Tibial nerve (tissue), 4 donors: ENCODE measurements around the gene ZDHHC8. TPM values are rescaled to one million over a fixed set of nuclear protein-coding genes. Genes with fewer than 3 reads are reported as not detected.

Source experiments
- DNase-seq, 2 donors: peaks; one replicate each; pipeline ENCODE4 v3.0.0-alpha.2; 2019; ENCODE audit warnings: low spot score in 2 of 2
- H3K27ac ChIP-seq, 4 donors: fragments of 200-600 bp; sonication (generic) in 3 of 4; one replicate each; pipeline ENCODE4 v1.5.1; 2017 to 2019; ENCODE audit warnings: mild to moderate bottlenecking in 1 of 4
- H3K27me3 ChIP-seq, 2 donors: fragments of 200-600 bp; sonication (generic) in 1 of 2; one replicate each; pipeline versions ENCODE4 v1.5.1 to v1.6.0; 2017 to 2019
- H3K36me3 ChIP-seq, 3 donors: fragments of 200-600 bp; sonication (generic); one replicate each; pipeline ENCODE4 v1.5.1; 2018 to 2019
- H3K4me1 ChIP-seq, 4 donors: fragments of 200-600 bp; sonication (generic) in 3 of 4; one replicate each; pipeline ENCODE4 v1.5.1; 2017 to 2019
- H3K4me3 ChIP-seq, 4 donors: fragments of 200-600 bp; sonication (generic) in 3 of 4; one replicate each; pipeline ENCODE4 v1.5.1; 2017 to 2019; ENCODE audit warnings: mild to moderate bottlenecking in 1 of 4, moderate library complexity in 1 of 4
- H3K9me3 ChIP-seq, 4 donors: fragments of 200-600 bp; sonication (generic) in 3 of 4; one replicate each; pipeline ENCODE4 v1.5.1; 2017 to 2019
- CTCF ChIP-seq, 5 experiments: fragments of 200-600 bp in 3 of 5; fragments of 450-650 bp in 2 of 5; sonication (generic) in 3 of 5; IDR thresholded peaks; one replicate each; pipeline ENCODE4 v1.5.1; 2016 to 2019; ENCODE audit warnings: antibody characterized with exemption in 5 of 5, mild to moderate bottlenecking in 3 of 5, moderate library complexity in 2 of 5
- EP300 ChIP-seq, 2 donors: sonication (generic); formaldehyde crosslinking; IDR thresholded peaks; one replicate each; pipeline ENCODE4 v1.6.1; 2017; ENCODE audit warnings: antibody characterized with exemption in 2 of 2, mild to moderate bottlenecking in 1 of 2
- POLR2A ChIP-seq, 2 donors: fragments of 450-650 bp; IDR thresholded peaks; one replicate each; pipeline ENCODE4 v1.6.1; 2017; ENCODE audit warnings: antibody characterized with exemption in 2 of 2, mild to moderate bottlenecking in 2 of 2, moderate library complexity in 2 of 2
- WGBS, 2 donors: methylation state at CpG; one replicate each; pipeline ENCODE4 v1.1.5; 2018; 5-methylcytosine and 5-hydroxymethylcytosine counted together
- total RNA-seq, 4 donors: library from RNA; depleted of rRNA; stranded (reverse); fragments of >200 nt; gene quantifications; one replicate each; pipeline ENCODE4 v1.1.0, GENCODE V29; 2016

The ZDHHC8 gene
- total RNA-seq, 4 donors from 2014 or later: 40.6 to 53.7 (median 47.4) TPM

DNA sequence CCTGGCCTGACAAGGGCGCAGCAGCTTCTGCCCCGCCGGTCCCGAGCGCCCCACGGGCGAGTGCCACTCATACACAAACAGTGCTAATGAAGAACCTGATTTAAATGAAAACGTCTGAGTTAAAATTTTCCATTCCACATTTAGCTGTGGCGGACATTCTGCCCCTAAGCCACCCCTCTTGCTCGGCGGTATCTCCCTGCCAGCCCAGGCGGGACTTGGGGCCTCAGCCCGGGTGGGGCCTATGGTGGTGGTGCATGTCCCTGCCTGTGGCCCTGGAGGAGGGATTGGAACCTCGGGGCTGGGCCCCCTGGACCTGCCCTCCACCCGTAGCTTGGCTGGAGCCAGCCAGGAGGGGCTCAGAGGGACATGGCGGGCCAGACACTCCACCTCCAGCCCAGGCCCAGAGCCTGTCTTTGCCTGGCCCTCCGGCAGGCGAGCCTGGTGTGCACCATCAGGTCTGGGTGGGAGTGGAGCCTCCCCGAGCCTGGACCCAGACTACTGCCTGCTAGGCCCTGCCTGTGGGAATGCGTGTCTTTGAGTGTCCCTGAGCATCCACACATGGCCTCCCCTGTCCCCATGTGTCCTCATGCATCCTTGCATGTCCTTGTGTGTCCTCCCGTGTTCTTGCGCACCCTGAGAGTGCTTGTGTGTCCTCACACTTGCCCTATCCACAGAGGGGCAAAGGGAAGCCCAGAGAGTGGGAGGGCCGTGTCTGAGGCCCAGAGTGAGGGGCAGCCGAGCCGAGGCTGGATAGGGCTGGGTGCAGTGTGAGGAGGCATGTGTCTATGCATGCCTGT lies 4.4 kb downstream of the ZDHHC8 start:
- no peak overlapping the region for H3K4me3 ChIP-seq
- peaks cover 0 to 82% (median 56%) of the 10 kb centered on the region in 4 donors for H3K4me1 ChIP-seq
- no peak for TF ChIP-seq CTCF (IDR thresholded peaks at IDR 0.05)
- TF ChIP-seq POLR2A (IDR thresholded peaks at IDR 0.05): no peak
- TF ChIP-seq EP300 (IDR thresholded peaks at IDR 0.05): no peak
- DNase-seq: no peak
- H3K27me3 ChIP-seq: no peaks in the 10 kb centered on the region
- WGBS, 2 donors: 76 to 78% methylated on average over 22 of the region's 25 CpGs
- no peaks in the 10 kb centered on the region for H3K9me3 ChIP-seq
- peak overlapping the region in 3 of 4 donors; percentile 31 to 94 (median 85) for H3K27ac ChIP-seq
- peaks cover 0 to 22% (median 0%) of the 10 kb centered on the region in 3 donors for H3K36me3 ChIP-seq

DNA sequence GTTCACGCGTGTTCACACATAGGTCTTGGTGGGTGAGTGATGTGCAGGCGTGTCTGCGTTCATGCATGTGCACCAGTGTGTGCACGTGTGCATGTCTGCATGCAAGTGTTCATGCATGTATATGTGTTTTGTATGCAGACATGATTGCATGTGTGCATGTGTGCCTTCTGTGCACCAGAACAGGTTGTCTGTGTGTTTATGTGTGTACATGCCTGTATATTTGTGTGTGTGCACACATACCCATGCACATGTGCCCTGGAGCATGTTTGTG lies 4.9 kb downstream of the ZDHHC8 start:
- H3K27ac ChIP-seq: peak overlapping the region in 3 of 4 donors; percentile 46 to 94 (median 85)
- H3K36me3 ChIP-seq: peaks cover 0 to 28% (median 0%) of the 10 kb centered on the region in 3 donors
- peaks cover 0 to 82% (median 56%) of the 10 kb centered on the region in 4 donors for H3K4me1 ChIP-seq
- TF ChIP-seq CTCF (IDR thresholded peaks at IDR 0.05): no peak
- no peak for TF ChIP-seq POLR2A (IDR thresholded peaks at IDR 0.05)
- no peak for TF ChIP-seq EP300 (IDR thresholded peaks at IDR 0.05)
- no peaks in the 10 kb centered on the region for H3K27me3 ChIP-seq
- DNase-seq: no peak
- WGBS, 2 donors: 88 to 98% methylated on average over 5 of the region's 5 CpGs
- H3K4me3 ChIP-seq: no peak overlapping the region
- no peaks in the 10 kb centered on the region for H3K9me3 ChIP-seq

GRCh38 chr22:20137113-20137512 lies 5.5 kb downstream of the ZDHHC8 start:
- peaks cover 0 to 33% (median 0%) of the 10 kb centered on the region in 3 donors for H3K36me3 ChIP-seq
- H3K9me3 ChIP-seq: no peaks in the 10 kb centered on the region
- WGBS, 2 donors: 78 to 82% methylated on average over 7 to 10 of the region's 13 CpGs
- H3K27ac ChIP-seq: peak overlapping the region; percentile 46 to 94 (median 69)
- no peaks in the 10 kb centered on the region for H3K27me3 ChIP-seq
- no peak overlapping the region for H3K4me3 ChIP-seq
- DNase-seq: no peak
- peaks cover 0 to 82% (median 56%) of the 10 kb centered on the region in 4 donors for H3K4me1 ChIP-seq
- TF ChIP-seq CTCF (IDR thresholded peaks at IDR 0.05) (no peak), EP300 (IDR thresholded peaks at IDR 0.05) (no peak), POLR2A (IDR thresholded peaks at IDR 0.05) (no peak)

DNA sequence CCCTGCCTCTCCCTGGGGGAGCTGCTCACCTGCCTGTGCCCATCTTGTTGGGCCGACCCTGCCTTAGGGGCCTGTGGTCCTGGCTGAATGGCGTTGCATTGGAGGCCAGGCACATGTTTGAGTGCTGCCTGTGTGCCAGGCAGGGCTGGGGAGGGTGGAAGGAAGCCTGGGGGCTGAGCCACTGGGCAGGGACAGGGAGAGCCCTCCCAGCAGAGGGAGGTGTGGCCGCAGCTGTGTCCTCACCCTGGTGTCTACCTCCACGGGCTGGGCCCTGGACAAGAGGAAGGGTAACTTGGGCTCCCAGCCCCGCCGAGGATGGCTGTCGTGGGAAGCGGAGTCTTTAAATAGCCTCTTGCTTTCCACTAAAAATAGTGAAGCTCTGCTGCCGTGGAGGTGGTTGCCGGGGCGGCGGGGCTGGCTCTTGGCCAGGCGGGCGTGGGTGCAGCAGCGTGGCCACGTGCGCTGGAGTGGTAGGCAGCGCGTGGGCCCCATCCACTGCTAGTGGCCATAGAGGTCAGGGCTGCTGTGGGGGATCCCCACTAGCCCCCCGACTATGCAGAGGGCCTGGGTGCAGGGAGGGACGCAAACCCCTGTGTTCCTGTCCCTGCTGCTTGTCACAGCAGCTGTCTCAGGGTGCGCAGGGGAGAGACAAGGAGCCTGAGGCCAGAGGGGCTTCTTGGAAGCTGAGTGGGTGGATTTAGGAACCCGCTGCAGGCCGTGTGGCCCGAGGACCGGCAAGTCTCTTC lies 6.2 kb downstream of the ZDHHC8 start:
- H3K9me3 ChIP-seq: no peaks in the 10 kb centered on the region
- peaks cover 0 to 41% (median 0%) of the 10 kb centered on the region in 3 donors for H3K36me3 ChIP-seq
- TF ChIP-seq POLR2A (IDR thresholded peaks at IDR 0.05): no peak
- TF ChIP-seq EP300 (IDR thresholded peaks at IDR 0.05): peak in 1 of 2 donors; percentile 22
- peak overlapping the region; percentile 46 to 94 (median 69) for H3K27ac ChIP-seq
- DNase-seq: no peak
- H3K4me3 ChIP-seq: no peak overlapping the region
- no peaks in the 10 kb centered on the region for H3K27me3 ChIP-seq
- H3K4me1 ChIP-seq: peaks cover 0 to 76% (median 49%) of the 10 kb centered on the region in 4 donors
- WGBS, 2 donors: 28 to 33% methylated on average over 21 to 26 of the region's 26 CpGs

DNA sequence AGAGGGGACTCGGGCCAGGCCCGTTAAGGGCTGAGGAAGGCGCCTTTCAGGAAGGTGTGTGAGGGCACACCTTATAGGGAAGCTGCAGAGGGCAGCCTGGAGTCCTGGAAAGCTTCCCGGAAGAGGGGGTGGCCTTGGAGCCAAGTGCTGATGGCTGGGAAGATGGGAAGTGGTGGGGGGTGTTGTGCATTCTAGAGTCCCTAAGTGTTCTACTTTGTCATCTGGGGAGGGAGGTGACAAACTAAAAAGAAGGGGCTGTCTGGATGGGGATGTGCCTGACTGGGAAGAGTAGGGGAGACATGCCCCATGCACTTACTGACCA lies 6.8 kb downstream of the ZDHHC8 start:
- Histone ChIP-seq H3K4me1 (peaks cover 0 to 71% (median 46%) of the 10 kb centered on the region in 4 donors), H3K27ac (peak overlapping the region; percentile 14 to 94 (median 54)), H3K27me3 (no peaks in the 10 kb centered on the region), H3K36me3 (peaks cover 0 to 46% (median 0%) of the 10 kb centered on the region in 3 donors), H3K4me3 (no peak overlapping the region), H3K9me3 (no peaks in the 10 kb centered on the region)
- WGBS, 2 donors: 41 to 50% methylated on average over 4 of the region's 4 CpGs
- no peak for TF ChIP-seq EP300 (IDR thresholded peaks at IDR 0.05)
- TF ChIP-seq CTCF (IDR thresholded peaks at IDR 0.05): no peak
- TF ChIP-seq POLR2A (IDR thresholded peaks at IDR 0.05): no peak
- DNase-seq: no peak
